Activated T-cell treated with anti-CD3 and anti-CD28 coated beads for 24 hours (primary cell): ENCODE measurements around the gene EVC2.

Experiments
- DNase-seq: peaks from one replicate; pipeline ENCODE4 v3.0.0-alpha.2; 2020; ENCODE audit warnings: low read depth

Gene EVC2

GRCh38 chr4:5562476-5562875 lies 145.9 kb downstream of the EVC2 start:
- no peak for DNase-seq

GRCh38 chr4:5561286-5561685 lies 147.1 kb downstream of the EVC2 start:
- no peak for DNase-seq

- no peak for DNase-seq
Measured at GRCh38 chr4:5558502-5558901, 149.9 kb downstream of the EVC2 start.

GRCh38 chr4:5554376-5554775 lies 154.0 kb downstream of the EVC2 start:
- no peak for DNase-seq

GRCh38 chr4:5553801-5554200 lies 154.6 kb downstream of the EVC2 start:
- DNase-seq: no peak

- DNase-seq: no peak
Measured at GRCh38 chr4:5552451-5552850, 155.9 kb downstream of the EVC2 start.

GRCh38 chr4:5547651-5548249 lies 160.6 kb downstream of the EVC2 start:
- DNase-seq: no peak

- no peak for DNase-seq
Measured at GRCh38 chr4:5545271-5545670, 163.1 kb downstream of the EVC2 start.

- no peak for DNase-seq
Measured at GRCh38 chr4:5544762-5545161, 163.6 kb downstream of the EVC2 start.

- no peak for DNase-seq
Measured at GRCh38 chr4:5543681-5544080, 164.7 kb downstream of the EVC2 start.

- no peak for DNase-seq
Measured at GRCh38 chr4:5541169-5541568, 167.2 kb downstream of the EVC2 start.

- no peak for DNase-seq
Measured at GRCh38 chr4:5539584-5539983, 168.8 kb downstream of the EVC2 start.

GRCh38 chr4:5532100-5532499 lies 176.3 kb downstream of the EVC2 start:
- no peak for DNase-seq

GRCh38 chr4:5528031-5528436 lies 180.3 kb downstream of the EVC2 start:
- DNase-seq: no peak

GRCh38 chr4:5527211-5527610 lies 181.1 kb downstream of the EVC2 start:
- no peak for DNase-seq

- DNase-seq: no peak
Measured at GRCh38 chr4:5526080-5526846, 182.1 kb downstream of the EVC2 start.

- DNase-seq: no peak
Measured at GRCh38 chr4:5524446-5525299, 183.7 kb downstream of the EVC2 start.

GRCh38 chr4:5517372-5517771 lies 191.0 kb downstream of the EVC2 start:
- no peak for DNase-seq

GRCh38 chr4:5515646-5516045 lies 192.7 kb downstream of the EVC2 start:
- no peak for DNase-seq
